Measurements from ENCODE around the gene AGAP1. TPM values are rescaled to one million over a fixed set of nuclear protein-coding genes. Genes with fewer than 3 reads are reported as not detected.

The AGAP1 gene
- total RNA-seq (2014; rRNA removed; shearing (Covaris generic)), result 31.1 and 44.8 TPM in 2 replicates

DNA sequence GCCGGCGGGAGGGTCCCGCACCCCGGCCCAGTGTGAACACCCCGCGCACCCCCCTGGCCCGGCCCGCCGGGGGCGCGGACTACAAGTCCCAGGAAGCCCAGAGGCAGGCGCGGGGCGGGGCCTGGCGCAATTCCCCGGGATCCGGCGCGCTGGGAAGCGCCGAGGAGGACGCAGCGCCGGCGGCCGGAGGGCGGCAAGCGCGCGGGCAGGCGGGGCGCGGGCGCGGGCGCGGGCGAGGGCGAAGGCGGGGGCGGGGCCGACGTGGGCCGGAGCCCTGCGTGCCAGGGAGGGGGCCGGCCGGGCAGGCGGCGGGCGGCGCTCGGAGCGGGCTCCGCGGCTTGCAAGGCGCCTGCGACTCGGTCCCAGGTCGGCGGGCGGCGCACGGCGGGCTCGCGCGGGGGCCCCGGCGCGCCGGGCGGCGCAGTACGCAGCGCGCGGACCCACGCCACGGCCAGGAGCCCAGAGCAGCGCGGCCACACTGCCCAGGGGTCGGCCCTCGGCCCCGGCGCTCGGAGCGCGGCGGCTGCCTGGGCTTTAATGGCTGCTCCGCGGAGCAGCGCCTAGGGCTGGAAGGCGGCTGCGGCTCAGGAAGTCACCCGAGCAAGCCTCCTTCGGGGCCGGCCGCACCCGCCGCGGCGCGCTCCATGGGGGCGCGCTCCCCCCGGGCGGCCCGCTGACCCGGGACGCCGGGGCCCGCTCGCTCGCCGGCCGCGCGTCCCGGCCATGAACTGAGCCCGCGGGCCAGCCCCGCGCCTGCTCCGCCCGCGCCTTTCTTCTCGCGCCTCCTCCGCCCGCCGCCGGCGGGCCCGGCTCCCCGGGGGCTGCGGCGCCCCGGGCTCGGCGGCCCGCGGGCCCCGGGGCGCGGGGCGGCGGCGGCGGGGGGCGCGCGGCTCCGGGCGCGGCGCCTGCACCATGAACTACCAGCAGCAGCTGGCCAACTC lies at the start of gene AGAP1:
Gene AGAP1, plus strand, starts transcription at position 269 of the 941 bp plus-strand sequence.
- DNase-seq (ENCODE audit: low spot score), result peak; percentile 87

DNA sequence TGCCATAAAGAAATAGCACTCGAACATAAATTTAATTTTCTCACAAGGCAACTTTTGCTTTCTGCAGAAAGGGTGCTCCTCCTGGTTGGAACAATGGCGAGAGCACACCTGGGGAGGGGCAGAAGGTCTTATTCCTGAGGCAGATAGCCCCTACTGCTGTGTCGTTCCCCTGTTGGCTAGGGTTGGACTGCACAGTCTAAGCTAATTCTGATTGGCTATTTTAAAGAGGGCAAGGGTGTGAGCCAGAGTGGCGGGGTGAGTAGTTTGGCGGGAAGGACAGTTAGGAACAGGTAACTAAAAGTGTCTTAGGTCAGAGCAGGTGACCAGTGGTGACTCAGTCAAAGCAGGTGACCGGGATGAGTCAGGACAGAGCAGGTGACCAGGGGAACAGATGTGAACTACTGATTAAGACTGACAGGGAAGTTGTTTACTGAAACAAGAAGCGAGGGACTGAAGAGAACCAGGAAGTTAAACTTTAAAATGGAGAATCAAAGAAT lies 49.7 kb upstream of the AGAP1 start:
- peak; percentile 64 for DNase-seq (ENCODE audit: low spot score)

DNA sequence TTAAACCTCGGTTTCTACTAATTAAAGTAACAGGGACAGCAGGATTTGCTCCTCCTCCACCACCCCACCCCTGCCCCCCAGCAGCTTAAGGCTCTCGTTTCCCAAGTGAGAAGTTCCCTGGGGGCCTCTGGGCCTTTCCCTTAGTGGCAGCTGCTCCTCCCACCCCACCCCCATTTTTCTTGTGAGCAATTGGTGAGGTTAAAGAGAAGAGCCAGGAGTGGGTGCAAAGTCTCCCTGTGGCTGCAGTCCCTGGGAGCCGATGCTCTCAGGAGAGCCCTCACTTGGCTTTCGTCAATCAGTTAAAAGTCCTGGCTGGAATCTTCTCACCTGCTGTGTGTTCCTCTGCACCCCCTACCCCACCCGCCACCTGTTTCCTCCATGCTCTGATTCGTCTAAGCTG lies 48.7 kb upstream of the AGAP1 start:
- no peak for DNase-seq (ENCODE audit: low spot score)

DNA sequence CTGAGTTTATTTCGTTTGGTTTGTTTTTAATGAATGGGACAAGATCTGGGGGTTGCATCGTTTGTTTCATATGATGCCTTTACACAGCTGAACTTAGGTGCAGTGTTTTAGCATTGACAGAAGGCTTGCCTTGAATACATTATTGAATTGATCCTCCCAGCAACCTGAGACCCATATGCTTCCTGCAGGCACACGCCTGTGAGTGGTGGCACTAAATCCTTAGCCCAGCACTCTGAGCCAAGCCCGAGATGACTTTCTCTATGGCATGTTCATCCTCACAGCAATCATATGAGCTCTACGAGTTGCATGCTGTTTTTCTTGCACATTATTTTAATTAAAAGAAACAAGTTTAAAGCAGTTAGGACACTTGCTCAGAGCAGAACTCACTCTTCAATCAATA lies 47.8 kb upstream of the AGAP1 start:
- DNase-seq (ENCODE audit: low spot score), result no peak

DNA sequence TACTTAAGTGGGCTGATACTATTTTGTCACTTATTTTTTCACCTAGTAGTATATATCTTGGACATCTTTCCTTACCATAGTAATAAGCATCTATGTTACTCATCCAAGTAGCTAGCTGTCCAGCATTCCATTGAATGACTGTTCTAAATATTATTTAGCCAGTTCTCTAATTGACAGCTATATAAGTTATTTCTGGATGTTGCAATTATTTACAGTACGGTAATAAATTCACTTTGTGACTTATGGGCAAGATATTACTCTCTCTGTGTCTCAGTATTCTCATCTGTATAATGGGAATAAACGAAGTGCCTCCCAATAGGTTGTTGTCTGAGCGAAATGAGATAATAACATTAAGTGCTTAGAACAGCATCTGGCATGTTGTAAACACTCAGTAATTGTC lies 46.6 kb upstream of the AGAP1 start:
- DNase-seq (ENCODE audit: low spot score), result no peak

DNA sequence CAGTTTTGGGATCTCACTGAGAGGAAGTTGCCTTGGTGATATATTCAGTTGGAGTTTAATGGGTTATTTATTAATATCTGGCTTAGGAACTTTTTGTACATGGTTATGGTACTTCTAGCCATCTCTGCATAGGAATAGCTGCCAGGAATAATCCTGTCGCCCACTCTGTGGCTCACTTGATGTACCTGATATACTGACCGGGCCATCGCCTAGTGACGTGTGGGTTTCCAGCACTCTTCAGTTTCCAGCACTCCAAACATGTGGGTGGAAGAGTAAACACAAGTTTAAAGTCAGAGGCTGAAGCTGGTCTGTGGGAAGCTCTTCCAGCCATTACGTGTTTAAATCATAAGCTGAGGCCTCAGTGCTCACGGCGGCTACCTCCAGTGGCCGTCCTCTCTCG lies 44.3 kb upstream of the AGAP1 start:
- no peak for DNase-seq (ENCODE audit: low spot score)

DNA sequence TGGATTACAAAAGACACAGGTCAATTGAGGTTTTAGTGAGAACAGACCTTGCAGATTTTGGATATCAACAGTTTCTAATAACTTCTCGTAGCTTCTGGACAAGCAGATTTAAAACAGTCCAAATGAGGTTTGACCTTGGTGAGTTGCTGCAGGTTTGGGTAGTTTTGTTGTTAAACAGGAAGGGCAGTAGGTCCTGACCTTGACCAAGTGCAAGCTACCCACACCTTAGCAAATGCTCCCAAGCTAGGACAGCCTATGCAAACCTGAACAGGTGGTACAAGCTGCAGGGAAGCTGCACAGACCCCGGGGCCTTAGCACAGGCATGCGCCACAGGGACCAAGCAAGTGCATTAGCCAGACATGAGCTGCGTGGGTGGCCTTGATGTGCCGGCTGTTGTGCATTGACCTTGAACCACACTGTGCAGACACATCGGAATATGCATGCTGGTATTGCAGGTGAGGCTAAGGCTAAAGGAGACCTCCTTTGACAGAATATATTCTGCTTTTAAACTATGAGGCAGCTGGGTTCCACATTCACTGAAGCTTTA lies 40.2 kb upstream of the AGAP1 start:
- no peak for DNase-seq (ENCODE audit: low spot score)

DNA sequence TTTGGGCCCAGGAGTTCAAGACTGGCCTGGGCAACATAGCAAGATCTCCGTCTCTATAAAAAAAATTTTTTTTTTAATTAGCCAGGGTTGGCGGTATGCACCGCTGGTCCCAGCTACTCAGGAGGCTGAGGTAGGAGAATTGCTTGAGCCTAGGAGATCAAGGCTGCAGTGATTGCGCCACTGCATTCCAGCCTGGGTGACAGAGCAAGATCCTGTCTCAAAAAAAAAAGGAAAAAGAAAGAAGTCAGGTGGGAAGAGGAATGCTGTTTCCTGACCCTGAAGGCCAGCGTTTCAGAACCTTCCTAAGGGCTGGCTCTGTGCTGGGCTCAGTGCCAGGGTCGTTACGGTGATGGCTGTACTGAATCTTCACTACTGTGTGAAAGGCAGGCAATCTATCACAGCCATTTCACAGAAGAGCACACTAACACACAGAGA lies 35.0 kb upstream of the AGAP1 start:
- peak; percentile 74 for DNase-seq (ENCODE audit: low spot score)

DNA sequence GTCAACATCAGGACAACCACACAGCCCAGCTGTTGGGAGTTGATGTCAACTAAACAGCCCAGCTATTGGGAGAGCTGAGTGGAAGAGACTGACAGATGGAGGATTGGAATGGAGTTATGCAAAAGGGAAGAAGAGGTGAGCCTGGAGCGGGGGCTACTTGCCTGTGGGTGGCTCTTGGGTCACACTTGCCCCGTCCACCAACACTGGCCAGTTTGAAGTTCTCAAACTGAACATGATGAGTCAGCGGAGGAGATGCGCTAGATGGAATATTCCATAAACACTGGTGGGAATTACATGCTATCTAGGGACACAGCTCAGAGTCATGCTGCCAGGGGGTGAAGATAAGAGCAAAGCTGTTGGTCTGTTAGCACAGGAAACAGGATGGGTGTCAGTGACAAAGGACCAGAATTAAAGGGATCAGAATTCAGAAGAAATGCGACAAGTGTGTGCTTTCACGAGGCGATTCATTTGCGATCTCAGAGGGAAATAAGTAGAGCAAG lies 33.2 kb upstream of the AGAP1 start:
- DNase-seq (ENCODE audit: low spot score), result no peak

DNA sequence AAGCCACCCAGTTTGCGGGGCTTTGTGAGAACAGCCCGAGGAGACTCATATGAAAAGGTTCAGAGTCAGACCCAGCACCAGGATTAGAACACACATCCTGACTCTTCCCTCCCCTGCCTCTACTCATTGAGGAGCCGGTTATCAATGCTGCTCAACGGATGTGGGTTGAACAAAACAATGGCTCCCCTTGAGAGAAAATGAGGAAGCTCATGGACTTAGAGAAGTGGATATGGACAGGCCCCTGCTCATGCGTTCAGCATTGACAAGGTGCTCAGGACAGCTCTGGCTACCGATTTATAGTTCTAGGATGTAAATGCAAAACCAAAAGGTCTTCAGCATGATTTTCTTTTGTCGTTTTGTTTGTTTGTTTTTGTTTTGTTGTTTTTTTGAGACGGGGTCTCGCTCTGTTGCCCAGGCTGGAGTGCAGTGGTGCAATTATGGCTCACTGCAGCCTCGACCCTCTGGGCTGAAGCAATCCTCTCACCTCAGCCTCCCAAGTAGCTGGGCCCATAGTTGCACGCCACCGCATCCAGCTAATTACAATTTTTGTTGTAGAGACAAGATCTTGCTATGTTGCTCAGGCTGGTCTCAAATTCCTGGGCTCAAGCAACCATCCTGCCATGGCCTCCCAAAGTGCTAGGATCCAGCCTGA lies 32.0 kb upstream of the AGAP1 start:
- DNase-seq (ENCODE audit: low spot score), result no peak

DNA sequence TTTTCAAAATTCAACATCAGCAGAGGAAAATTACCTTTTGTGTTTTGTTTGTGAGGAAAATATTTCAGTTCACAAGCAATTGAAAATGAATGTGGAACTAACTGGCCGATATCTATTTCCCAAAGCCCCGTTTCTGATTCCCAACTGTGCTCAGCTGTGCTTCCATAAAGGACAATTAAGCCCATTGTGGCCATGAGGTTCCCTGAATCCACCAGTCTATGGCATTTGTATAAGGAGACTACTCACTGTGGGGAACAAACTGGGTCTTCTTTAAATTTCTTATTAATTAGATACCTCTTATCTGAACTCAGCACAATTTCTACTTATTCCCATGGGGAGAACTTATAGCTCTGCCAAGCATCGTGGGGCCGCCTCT lies 31.4 kb upstream of the AGAP1 start:
- no peak for DNase-seq (ENCODE audit: low spot score)

DNA sequence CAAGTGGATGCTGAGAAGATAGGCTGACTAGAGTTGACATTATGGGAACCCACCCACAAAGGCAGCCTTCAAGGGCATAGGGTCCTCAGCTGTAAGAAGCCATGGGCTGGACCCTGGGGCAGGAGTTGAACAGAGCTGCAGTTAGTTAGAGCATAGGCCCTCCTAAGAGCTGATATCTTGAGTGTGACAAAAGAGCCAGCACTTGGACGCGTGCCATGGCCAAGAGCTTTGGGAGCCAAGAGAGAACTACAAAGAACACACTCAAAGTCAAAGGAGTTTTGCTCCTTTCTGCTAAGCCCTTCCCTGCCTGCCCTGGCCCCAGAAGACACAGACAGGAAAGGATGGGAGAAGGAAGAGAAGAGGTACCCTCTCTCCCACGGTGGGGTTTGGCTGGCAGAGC lies 29.9 kb upstream of the AGAP1 start:
- no peak for DNase-seq (ENCODE audit: low spot score)

DNA sequence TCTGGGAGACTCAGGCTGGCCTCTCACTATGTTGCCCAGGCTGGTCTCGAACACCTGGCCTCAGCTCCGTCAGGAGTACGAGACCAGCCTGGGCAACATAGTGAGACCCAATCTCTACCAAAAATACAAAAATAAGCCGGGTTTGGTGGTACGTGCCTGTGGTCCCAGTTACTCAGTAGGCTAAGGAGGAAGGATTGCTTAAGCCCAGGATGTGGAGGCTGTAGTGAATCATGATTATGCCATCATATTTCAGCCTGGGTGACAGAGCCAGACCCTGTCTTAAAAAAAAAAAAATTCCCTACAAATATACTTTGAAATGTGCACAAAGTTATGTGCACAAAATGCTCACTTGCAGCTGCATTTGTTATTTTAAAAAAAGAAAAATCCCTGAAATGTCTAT lies 26.3 kb upstream of the AGAP1 start:
- DNase-seq (ENCODE audit: low spot score), result no peak

DNA sequence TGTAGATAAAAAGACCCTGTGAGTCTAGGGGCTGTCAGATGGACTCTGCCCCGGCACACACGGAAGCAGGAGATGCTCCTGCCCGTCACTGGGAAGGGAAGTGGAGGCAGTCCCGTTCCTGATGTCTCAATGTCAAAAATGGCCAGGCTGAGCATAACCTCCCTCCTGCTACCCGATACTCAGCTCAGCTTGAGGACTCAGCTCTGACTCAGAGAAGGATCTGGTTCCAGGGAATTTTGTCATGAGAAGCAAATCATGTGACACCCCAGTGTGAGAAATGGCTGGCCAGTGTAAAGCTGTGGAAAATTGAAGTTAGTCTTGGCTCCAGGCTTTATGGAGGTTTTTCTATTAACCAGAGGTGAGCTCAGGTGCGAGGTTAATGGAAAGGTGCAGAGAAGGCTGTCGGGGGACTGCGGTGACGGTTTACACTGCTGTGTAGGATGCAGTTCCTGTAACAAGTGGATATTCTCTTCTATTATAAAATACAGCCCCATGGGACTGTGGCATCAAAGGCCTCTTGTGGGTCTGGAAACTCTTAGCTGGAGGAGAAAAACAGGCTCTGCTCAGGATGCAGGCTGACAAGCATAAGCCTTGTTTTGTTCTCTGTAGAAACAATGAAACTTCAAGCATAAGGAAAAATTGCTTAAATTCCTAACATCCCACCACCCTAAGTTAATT lies 24.7 kb upstream of the AGAP1 start:
- DNase-seq (ENCODE audit: low spot score), result peak; percentile 22

DNA sequence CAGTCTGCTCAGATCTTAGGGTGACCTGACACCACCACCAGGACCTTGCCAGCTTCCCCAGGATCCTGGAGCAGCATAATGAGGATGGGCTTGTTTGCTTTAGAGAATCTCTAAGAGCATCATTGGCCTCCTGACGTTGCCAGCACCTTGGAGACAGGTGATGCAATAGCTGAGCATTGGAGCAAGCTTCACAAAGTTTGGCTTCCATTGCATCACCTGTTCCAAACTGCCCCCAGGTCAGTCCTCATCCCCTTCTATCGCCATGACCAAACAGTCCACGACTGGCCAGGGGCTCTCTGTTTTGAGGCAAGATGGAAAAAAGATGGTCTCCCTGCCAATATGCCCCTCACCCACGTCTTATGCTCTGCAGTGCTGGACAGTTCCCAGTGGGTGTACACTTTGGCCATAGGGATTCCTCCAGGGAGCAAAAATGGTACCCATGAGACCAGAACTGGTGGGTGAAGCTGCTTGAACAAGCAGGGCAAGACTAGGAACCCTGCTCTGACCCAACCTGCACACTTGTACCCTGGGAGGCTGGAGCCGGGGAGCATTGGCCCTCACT lies 22.6 kb upstream of the AGAP1 start:
- DNase-seq (ENCODE audit: low spot score), result no peak

DNA sequence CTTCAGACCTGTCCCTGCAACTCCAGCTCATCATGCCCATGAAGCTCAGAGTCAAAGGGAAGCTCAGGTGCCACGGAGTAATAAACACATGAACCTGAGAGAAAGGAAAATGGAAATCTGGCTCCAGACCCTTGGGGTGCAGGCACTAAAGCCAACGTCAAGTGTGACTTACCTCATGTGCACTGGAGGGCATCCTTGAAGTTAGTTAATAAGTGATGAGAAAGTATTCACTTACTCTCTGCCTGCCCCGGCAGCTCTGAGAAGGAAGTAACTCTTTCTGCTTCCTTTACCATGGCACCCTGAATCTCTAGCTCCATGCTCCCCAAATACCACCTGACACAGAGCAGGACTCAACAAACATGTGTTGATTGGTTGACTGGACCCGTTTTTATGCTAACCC lies 21.4 kb upstream of the AGAP1 start:
- no peak for DNase-seq (ENCODE audit: low spot score)

DNA sequence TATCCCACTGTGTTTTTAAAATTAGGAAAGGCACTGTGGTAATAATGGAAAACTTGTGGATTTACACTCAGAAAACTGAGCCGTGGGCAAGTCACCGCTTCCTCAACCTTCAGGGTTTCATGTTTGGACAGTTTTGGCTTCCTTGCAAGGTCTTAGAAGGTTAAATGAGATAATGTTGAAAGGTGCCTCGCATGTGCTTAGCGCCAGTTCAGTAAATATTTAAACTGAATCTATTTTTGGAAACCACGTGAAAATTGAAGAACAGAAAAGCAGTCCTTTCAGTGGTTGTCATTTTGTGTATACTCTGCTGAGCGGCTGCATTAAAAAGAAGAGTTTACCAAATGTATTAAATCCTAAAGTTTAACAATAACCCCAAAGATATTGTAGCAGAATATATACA lies 15.2 kb upstream of the AGAP1 start:
- no peak for DNase-seq (ENCODE audit: low spot score)

DNA sequence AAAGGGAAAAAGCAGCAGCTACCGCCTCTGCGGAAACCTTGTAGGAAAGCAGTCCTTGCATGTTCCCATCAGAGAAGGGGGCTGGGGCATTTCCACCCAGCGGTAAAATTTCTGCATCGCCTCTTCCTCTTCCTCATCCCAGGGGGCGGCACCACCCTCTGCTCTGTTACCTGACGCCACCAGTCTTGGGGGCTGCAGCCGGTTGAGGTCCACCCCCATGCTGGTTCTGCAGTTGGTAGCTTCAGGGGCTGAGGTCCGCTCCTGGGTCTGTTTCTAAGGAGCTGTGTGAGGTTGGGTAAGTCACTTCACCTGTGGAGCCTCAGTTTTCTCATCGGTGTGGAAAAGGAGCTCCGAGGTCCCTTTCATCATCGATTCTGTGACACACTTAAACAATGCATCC lies 14.2 kb upstream of the AGAP1 start:
- no peak for DNase-seq (ENCODE audit: low spot score)

DNA sequence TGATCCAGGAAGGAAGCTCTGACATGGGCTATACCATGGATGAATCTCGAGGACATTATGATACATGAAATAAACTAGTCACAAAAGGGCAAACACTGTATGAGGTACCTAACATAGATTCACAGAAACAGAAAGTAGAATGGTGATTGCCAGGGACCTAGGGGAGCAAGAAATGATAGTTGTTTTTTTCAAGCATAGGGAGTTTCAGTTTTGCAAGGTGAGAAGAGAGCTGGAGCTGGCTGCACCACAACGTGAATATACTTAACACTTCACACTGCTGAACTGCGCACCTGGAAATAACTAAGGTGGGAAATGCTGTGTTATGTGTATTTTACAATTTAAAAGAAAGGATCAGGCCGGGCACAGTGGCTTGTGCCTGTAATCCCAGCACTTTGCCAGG lies 13.2 kb upstream of the AGAP1 start:
- DNase-seq (ENCODE audit: low spot score), result no peak

DNA sequence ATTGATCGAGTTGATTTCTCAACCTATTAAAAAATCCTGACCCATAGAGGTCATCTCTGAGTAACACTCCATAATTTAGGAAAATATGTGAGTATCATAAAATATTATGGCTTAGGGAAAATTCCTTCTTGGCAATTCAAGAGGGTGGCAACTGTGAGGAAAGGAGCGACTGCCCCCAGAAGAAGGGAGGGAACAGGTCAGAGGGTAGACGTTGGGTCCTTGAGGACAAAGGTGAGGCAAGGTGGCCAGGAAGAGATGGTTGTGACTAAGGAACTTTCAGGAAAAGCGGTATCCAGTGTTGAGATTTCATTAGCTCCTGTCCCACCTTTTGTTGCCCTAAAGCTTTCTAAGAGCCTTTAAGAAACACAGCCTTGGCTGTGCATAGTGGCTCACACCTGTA lies 10.5 kb upstream of the AGAP1 start:
- DNase-seq (ENCODE audit: low spot score), result no peak

DNA sequence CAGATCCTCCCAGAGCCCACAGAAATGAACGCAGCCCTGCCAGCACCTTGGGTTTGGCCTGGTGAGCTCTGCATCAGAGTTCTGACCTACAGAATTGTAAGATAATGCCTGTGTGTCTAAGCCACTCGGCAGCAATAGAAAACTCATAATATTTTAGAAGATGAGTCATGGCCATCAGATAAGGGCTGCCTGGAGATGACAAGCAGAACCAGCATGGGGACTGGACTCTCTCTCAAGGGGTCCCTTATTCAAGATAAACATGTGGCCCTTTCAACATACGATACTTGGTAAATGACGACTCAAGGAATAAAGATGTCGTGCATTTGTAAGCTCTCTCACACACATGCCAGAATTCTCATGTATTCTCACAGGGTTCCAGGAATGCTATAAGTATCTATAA lies 8.5 kb upstream of the AGAP1 start:
- no peak for DNase-seq (ENCODE audit: low spot score)

Data from HT-29 (cell line).